ENCODE results near the gene PTGS2. TPM values are rescaled to one million over a fixed set of nuclear protein-coding genes. Genes with fewer than 3 reads are reported as not detected.

PTGS2 gene
- total RNA-seq, 2 experiments from 2014 or later: not detected

DNA sequence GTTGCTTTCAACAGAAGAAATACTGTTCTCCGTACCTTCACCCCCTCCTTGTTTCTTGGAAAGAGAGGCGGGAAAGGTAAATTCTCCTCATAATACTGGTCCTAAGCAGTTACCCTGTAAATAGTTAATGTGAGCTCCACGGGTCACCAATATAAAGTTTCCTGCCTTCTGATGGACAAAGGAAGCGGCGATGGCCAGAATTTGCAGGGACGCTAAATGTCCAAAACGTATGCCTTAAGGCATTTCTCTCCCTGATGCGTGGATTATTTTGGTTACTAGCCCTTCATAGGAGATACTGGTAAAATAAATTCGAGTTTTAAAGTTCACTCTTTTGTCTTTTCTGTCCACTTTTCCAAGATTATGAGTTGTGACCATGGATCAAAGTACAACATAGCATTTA, 898 bp upstream of the PTGS2 start:
- DNase-seq (ENCODE audit: low spot score): no peak
- Histone ChIP-seq H3K79me2 (ENCODE audit: insufficient read depth, low read depth, low read length) (no peaks in the 10 kb centered on the region), H3K4me2 (ENCODE audit: low read length) (no peak overlapping the region), H3K4me1 (ENCODE audit: insufficient read depth, low read length, poor library complexity, severe bottlenecking) (no peaks in the 10 kb centered on the region), H3K9me3 (ENCODE audit: low read length) (no peaks in the 10 kb centered on the region), H3K4me3 (ENCODE audit: low read depth, low read length, poor library complexity, severe bottlenecking) (no peak overlapping the region), H4K20me1 (ENCODE audit: insufficient read depth, low read length) (no peaks in the 10 kb centered on the region), H2AFZ (ENCODE audit: low read length) (no peak overlapping the region), H3K9me2 (ENCODE audit: insufficient read depth, low read length) (no peaks in the 10 kb centered on the region), H3K36me3 (ENCODE audit: insufficient read depth, low read length) (no peaks in the 10 kb centered on the region), H3K27ac (ENCODE audit: low read depth, low read length, poor library complexity, severe bottlenecking) (no peak overlapping the region)
- no TSS peak for BruUV-seq (replicated peaks)
- ChIA-PET POLR2A (no interaction called here), CTCF (ENCODE audit: unreplicated experiment) (no interaction called here)
- TF ChIP-seq EZH2phosphoT487 (IDR thresholded peaks at IDR 0.05; ENCODE audit: borderline replicate concordance, low read depth, low read length): no peak
- TF ChIP-seq, protein P1, sequence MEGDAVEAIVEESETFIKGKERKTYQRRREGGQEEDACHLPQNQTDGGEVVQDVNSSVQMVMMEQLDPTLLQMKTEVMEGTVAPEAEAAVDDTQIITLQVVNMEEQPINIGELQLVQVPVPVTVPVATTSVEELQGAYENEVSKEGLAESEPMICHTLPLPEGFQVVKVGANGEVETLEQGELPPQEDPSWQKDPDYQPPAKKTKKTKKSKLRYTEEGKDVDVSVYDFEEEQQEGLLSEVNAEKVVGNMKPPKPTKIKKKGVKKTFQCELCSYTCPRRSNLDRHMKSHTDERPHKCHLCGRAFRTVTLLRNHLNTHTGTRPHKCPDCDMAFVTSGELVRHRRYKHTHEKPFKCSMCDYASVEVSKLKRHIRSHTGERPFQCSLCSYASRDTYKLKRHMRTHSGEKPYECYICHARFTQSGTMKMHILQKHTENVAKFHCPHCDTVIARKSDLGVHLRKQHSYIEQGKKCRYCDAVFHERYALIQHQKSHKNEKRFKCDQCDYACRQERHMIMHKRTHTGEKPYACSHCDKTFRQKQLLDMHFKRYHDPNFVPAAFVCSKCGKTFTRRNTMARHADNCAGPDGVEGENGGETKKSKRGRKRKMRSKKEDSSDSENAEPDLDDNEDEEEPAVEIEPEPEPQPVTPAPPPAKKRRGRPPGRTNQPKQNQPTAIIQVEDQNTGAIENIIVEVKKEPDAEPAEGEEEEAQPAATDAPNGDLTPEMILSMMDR (conservative IDR thresholded peaks at IDR 0.05; ENCODE audit: low read length): no peak
- intact Hi-C loops (cut with micrococcal nuclease; ENCODE audit: unreplicated experiment): no loop called here

DNA sequence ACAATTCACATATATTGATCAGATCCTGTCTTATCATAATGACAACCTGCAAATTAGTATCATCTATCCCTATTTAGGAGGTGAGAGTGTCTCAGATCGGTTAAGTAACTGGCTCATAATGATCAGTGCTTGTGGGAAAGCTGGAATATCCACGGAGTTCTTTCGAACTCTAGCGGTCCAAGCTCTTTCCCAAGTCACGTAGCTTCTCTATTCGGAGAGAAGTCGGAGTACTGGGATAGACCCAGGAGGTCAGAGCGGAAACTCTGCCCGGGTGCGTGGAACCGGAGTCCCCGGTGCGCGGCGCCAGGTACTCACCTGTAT, 339 bp downstream of the PTGS2 start:
- no TSS peak for BruUV-seq (replicated peaks)
- Histone ChIP-seq H3K9me3 (ENCODE audit: low read length) (no peaks in the 10 kb centered on the region), H3K4me3 (ENCODE audit: low read depth, low read length, poor library complexity, severe bottlenecking) (no peak overlapping the region), H3K27ac (ENCODE audit: low read depth, low read length, poor library complexity, severe bottlenecking) (no peak overlapping the region), H3K9me2 (ENCODE audit: insufficient read depth, low read length) (no peaks in the 10 kb centered on the region), H3K4me1 (ENCODE audit: insufficient read depth, low read length, poor library complexity, severe bottlenecking) (no peaks in the 10 kb centered on the region), H3K36me3 (ENCODE audit: insufficient read depth, low read length) (no peaks in the 10 kb centered on the region), H2AFZ (ENCODE audit: low read length) (no peak overlapping the region), H4K20me1 (ENCODE audit: insufficient read depth, low read length) (no peaks in the 10 kb centered on the region), H3K79me2 (ENCODE audit: insufficient read depth, low read depth, low read length) (no peaks in the 10 kb centered on the region), H3K4me2 (ENCODE audit: low read length) (no peak overlapping the region)
- ChIA-PET POLR2A (no interaction called here), CTCF (ENCODE audit: unreplicated experiment) (no interaction called here)
- intact Hi-C loops (cut with micrococcal nuclease; ENCODE audit: unreplicated experiment): no loop called here
- no peak for DNase-seq (ENCODE audit: low spot score)
- TF ChIP-seq EZH2phosphoT487 (IDR thresholded peaks at IDR 0.05; ENCODE audit: borderline replicate concordance, low read depth, low read length): no peak
- TF ChIP-seq, protein P1 (conservative IDR thresholded peaks at IDR 0.05; ENCODE audit: low read length): no peak

DNA sequence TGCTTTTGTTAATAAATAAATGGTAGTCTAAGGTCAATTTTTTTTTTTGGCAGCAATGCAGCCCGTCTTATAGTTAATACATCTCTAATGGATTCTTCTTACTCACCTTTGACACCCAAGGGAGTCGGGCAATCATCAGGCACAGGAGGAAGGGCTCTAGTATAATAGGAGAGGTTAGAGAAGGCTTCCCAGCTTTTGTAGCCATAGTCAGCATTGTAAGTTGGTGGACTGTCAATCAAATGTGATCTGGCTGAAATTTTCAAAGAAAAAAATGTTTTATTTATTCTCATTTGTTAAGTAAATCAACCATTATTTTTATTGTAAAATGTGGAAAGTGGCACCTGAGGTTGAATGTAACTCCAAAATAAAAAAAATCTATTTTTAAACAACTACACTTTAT, 2.1 kb downstream of the PTGS2 start:
- H3K4me2 ChIP-seq (ENCODE audit: low read length): no peak overlapping the region
- H3K9me2 ChIP-seq (ENCODE audit: insufficient read depth, low read length): no peaks in the 10 kb centered on the region
- no peaks in the 10 kb centered on the region for H3K9me3 ChIP-seq (ENCODE audit: low read length)
- intact Hi-C loops (cut with micrococcal nuclease; ENCODE audit: unreplicated experiment): no loop called here
- DNase-seq (ENCODE audit: low spot score): no peak
- CTCF ChIA-PET (ENCODE audit: unreplicated experiment): no interaction called here
- BruUV-seq (replicated peaks): no TSS peak
- no peaks in the 10 kb centered on the region for H3K36me3 ChIP-seq (ENCODE audit: insufficient read depth, low read length)
- no peak overlapping the region for H3K4me3 ChIP-seq (ENCODE audit: low read depth, low read length, poor library complexity, severe bottlenecking)
- no peak overlapping the region for H2AFZ ChIP-seq (ENCODE audit: low read length)
- H4K20me1 ChIP-seq (ENCODE audit: insufficient read depth, low read length): no peaks in the 10 kb centered on the region
- POLR2A ChIA-PET: interaction anchor here (0.7 kb wide), 1 partner anchor 1495 kb away, joined by 3 read pairs; no protein-coding TSS in a partner anchor
- TF ChIP-seq, protein P1 (conservative IDR thresholded peaks at IDR 0.05; ENCODE audit: low read length): no peak
- TF ChIP-seq EZH2phosphoT487 (IDR thresholded peaks at IDR 0.05; ENCODE audit: borderline replicate concordance, low read depth, low read length): no peak
- no peaks in the 10 kb centered on the region for H3K79me2 ChIP-seq (ENCODE audit: insufficient read depth, low read depth, low read length)
- no peak overlapping the region for H3K27ac ChIP-seq (ENCODE audit: low read depth, low read length, poor library complexity, severe bottlenecking)
- no peaks in the 10 kb centered on the region for H3K4me1 ChIP-seq (ENCODE audit: insufficient read depth, low read length, poor library complexity, severe bottlenecking)
